CD4-positive, alpha-beta T cell (primary cell): ENCODE results near the gene SRD5A3. TPM values are rescaled to one million over a fixed set of nuclear protein-coding genes. Genes with fewer than 3 reads are reported as not detected.

Source experiments
- ATAC-seq: fragments of 200-7000 bp; cut with Tn5 transposase; one replicate; pipeline ENCODE4 v1.10.0; 2022; ENCODE audit warnings: mild to moderate bottlenecking; ENCODE audit not compliant: poor library complexity
- CTCF ChIA-PET: fragments of 350-600 bp; sonication (Branson Sonifier 250); formaldehyde crosslinking; loops from one replicate; lab custom pipeline; 2021; ENCODE audit warnings: antibody characterized with exemption, inconsistent platforms; lab: Charles Lee
- POLR2A ChIA-PET: fragments of 350-600 bp; sonication (Branson Sonifier 250); formaldehyde crosslinking; loops from one replicate; lab custom pipeline; 2021; ENCODE audit warnings: antibody characterized with exemption, inconsistent platforms; lab: Charles Lee
- DNase-seq, 14 experiments: peaks; one replicate each; pipeline ENCODE4 v3.0.0-alpha.2; 2013 to 2020; ENCODE audit warnings: mixed read lengths in 2 of 14
- H3K27ac ChIP-seq, 2 donors: one replicate each; pipeline versions ENCODE4 v1.5.1 to v1.7.0; 2013; ENCODE audit warnings: low read length in 2 of 2, low read depth in 1 of 2, mild to moderate bottlenecking in 1 of 2
- H3K27me3 ChIP-seq, 2 experiments: 1 replicate in 1 of 2; 2 replicates in 1 of 2; pipeline versions ENCODE4 v1.6.1 to v1.7.0; 2013; ENCODE audit warnings: low read length in 2 of 2, control low read depth in 1 of 2, mild to moderate bottlenecking in 1 of 2, moderate library complexity in 1 of 2; ENCODE audit not compliant: insufficient read depth in 2 of 2, control insufficient read depth in 1 of 2
- H3K36me3 ChIP-seq: one replicate; pipeline ENCODE4 v1.6.1; 2013; ENCODE audit warnings: low read length, control low read depth; ENCODE audit not compliant: insufficient read depth
- H3K4me1 ChIP-seq: one replicate; pipeline ENCODE4 v1.6.1; 2013; ENCODE audit warnings: low read length, control low read depth; ENCODE audit not compliant: insufficient read depth
- H3K4me3 ChIP-seq: one replicate; pipeline ENCODE4 v1.5.1; 2013; ENCODE audit warnings: mild to moderate bottlenecking, low read length, moderate library complexity
- H3K9me3 ChIP-seq, 2 experiments: 1 replicate in 1 of 2; 2 replicates in 1 of 2; pipeline versions ENCODE4 v1.6.1 to v1.7.0; 2013; ENCODE audit warnings: low read length in 2 of 2, mild to moderate bottlenecking in 2 of 2, control low read depth in 1 of 2, moderate library complexity in 1 of 2; ENCODE audit not compliant: control insufficient read depth in 1 of 2, insufficient read depth in 1 of 2
- H3K27ac Mint-ChIP-seq: one replicate; pipeline ENCODE4 v1.8.0; 2020; ENCODE audit warnings: mixed read lengths
- H3K27me3 Mint-ChIP-seq: one replicate; pipeline ENCODE4 v1.8.0; 2021; ENCODE audit warnings: mixed read lengths
- H3K36me3 Mint-ChIP-seq: one replicate; pipeline ENCODE4 v1.8.0; 2021; ENCODE audit warnings: low read depth, mixed read lengths
- H3K4me1 Mint-ChIP-seq: one replicate; pipeline ENCODE4 v1.8.0; 2021; ENCODE audit warnings: low read depth, mixed read lengths
- H3K4me3 Mint-ChIP-seq: one replicate; pipeline ENCODE4 v1.8.0; 2020; ENCODE audit warnings: mild to moderate bottlenecking, mixed read lengths
- H3K9me3 Mint-ChIP-seq: one replicate; pipeline ENCODE4 v1.8.0; 2020; ENCODE audit warnings: mixed read lengths
- intact Hi-C, 2 experiments: fragments of 100-400 bp; cut with DNase I in 1 of 2; cut with micrococcal nuclease in 1 of 2; formaldehyde crosslinking; loops; one replicate each; pipeline versions ENCODE4 v1.15.1 to v1.9.0; 2023 to 2025; cut with DNase I, micrococcal nuclease
- total RNA-seq, 174 experiments: library from RNA in 2 of 174; stranded (reverse) in 2 of 174; gene quantifications; one replicate each; pipeline ENCODE4 v1.2.3 and lab custom pipeline; 2021 to 2026
- TF ChIP-seq, protein P1 (sequence below): fragments of 200-600 bp; IDR thresholded peaks from one replicate; pipeline ENCODE4 v1.8.0; 2022; ENCODE audit warnings: antibody characterized with exemption, mild to moderate bottlenecking

The SRD5A3 gene
- total RNA-seq, 2 experiments from 2014 or later = 2.1 to 2.2 TPM

DNA sequence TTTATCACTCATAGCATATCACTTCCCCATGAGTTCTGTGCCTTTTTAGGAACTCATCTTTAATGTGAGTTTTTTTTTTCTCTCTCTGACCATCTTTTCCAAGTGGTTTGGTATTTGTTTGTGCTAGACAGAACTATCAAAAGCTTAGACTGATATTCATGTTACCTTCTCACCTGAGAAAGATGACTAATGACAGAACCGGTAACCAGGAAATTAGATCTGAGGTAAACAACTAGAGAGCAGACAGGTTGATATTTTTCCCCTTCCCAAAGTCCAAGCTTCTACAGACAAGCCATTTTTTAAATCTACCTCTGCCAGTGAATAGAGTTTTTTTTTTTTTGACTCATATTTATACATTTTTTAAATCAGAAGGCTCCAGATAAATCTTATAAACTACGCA is 17.0 kb upstream of the SRD5A3 start:
- ATAC-seq (no peak), DNase-seq (no peak)
- TF ChIP-seq, protein P1, sequence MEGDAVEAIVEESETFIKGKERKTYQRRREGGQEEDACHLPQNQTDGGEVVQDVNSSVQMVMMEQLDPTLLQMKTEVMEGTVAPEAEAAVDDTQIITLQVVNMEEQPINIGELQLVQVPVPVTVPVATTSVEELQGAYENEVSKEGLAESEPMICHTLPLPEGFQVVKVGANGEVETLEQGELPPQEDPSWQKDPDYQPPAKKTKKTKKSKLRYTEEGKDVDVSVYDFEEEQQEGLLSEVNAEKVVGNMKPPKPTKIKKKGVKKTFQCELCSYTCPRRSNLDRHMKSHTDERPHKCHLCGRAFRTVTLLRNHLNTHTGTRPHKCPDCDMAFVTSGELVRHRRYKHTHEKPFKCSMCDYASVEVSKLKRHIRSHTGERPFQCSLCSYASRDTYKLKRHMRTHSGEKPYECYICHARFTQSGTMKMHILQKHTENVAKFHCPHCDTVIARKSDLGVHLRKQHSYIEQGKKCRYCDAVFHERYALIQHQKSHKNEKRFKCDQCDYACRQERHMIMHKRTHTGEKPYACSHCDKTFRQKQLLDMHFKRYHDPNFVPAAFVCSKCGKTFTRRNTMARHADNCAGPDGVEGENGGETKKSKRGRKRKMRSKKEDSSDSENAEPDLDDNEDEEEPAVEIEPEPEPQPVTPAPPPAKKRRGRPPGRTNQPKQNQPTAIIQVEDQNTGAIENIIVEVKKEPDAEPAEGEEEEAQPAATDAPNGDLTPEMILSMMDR = no peak
- no peaks in the 10 kb centered on the region for H3K4me1 ChIP-seq
- ChIA-PET CTCF (no interaction called here), POLR2A (no interaction called here)
- Mint-ChIP-seq H3K4me3 (no peak overlapping the region), H3K36me3 (no peaks in the 10 kb centered on the region), H3K27me3 (no peaks in the 10 kb centered on the region), H3K4me1 (no peaks in the 10 kb centered on the region), H3K27ac (no peak overlapping the region), H3K9me3 (no peaks in the 10 kb centered on the region)
- no peak overlapping the region for H3K27ac ChIP-seq
- intact Hi-C loops = loop anchor here in 1 of 2 experiments (10.0 kb wide), 1 partner anchor 1004 kb away; no protein-coding TSS in a partner anchor
- H3K27me3 ChIP-seq = peaks cover 0 to 4% of the 10 kb centered on the region in 2 experiments
- H3K9me3 ChIP-seq = no peaks in the 10 kb centered on the region
- no peaks in the 10 kb centered on the region for H3K36me3 ChIP-seq
- H3K4me3 ChIP-seq = no peak overlapping the region

DNA sequence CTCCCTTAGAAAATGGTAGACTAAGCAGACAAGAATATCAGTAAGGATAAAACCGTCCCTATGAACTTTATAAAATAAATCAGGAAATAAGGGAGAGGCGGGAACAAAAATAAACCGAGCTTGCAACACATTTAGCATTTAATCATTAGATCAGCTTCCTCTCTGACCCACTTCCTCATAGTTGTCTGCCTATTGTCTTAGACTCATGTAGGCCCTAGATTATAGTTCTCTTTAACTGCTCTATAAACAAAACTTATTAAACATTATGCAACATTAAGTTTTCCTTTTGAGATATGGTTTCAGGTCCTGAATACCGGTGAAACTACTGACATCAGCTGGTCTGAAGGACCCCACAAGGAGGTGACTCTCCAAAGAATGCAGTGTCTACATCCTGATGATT is 15.8 kb upstream of the SRD5A3 start:
- no peak overlapping the region for H3K27ac Mint-ChIP-seq
- DNase-seq (no peak), ATAC-seq (no peak)
- Histone ChIP-seq H3K4me3 (no peak overlapping the region), H3K36me3 (no peaks in the 10 kb centered on the region), H3K27me3 (no peaks in the 10 kb centered on the region), H3K27ac (no peak overlapping the region), H3K4me1 (no peaks in the 10 kb centered on the region), H3K9me3 (no peaks in the 10 kb centered on the region)
- intact Hi-C loops = no loop called here
- ChIA-PET POLR2A (no interaction called here), CTCF (no interaction called here)
- H3K4me1 Mint-ChIP-seq = no peaks in the 10 kb centered on the region
- H3K27me3 Mint-ChIP-seq = no peaks in the 10 kb centered on the region
- H3K4me3 Mint-ChIP-seq = no peak overlapping the region
- TF ChIP-seq, protein P1 = no peak
- H3K9me3 Mint-ChIP-seq = no peaks in the 10 kb centered on the region
- H3K36me3 Mint-ChIP-seq = no peaks in the 10 kb centered on the region

DNA sequence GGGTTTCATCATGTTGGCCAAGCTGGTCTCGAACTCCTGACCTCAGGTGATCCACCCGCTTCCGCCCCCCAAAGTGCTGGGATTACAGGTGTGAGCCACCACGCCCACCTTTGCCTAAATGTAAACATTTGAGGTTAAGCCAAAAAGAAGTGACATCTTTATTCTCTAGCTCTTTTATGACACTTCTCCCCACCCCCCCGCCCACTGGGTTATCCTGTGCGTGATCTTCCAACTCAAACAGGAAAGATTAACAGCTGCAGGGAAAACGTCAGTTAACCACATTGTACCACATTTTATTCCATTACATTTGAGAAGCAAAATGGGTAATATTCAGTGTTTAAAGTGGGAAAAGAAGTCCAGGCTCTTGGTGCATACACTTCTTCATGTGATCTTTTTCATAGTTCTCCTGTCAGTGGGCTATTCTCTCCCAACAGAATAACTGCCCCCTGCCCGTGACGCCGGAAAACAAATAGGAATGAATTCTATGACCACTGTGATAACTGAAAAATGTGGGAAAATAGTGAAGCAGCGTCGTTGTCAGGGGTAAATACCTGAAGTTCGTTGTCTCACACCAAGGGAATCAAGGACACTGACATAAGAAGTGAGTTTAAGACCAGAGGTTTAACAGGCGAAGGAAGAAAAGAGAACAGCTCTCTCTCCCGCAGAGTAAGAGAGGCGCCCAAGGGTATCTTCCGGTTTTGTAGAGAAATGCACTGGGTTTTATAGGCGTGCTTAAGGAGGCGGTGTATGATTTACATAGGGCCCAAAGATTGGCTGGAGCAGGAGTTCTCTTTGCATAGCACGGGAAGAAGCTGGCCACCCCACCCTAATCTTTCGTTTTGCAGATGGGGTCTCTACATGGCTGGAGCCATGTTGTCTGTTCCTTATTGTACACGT is 9.7 kb upstream of the SRD5A3 start:
- no peak overlapping the region for H3K4me3 ChIP-seq
- Mint-ChIP-seq H3K4me1 (no peaks in the 10 kb centered on the region), H3K27ac (no peak overlapping the region), H3K36me3 (no peaks in the 10 kb centered on the region), H3K4me3 (no peak overlapping the region), H3K27me3 (no peaks in the 10 kb centered on the region), H3K9me3 (no peaks in the 10 kb centered on the region)
- H3K36me3 ChIP-seq = no peaks in the 10 kb centered on the region
- DNase-seq = no peak
- no peak for ATAC-seq
- ChIA-PET CTCF (no interaction called here), POLR2A (no interaction called here)
- no peaks in the 10 kb centered on the region for H3K4me1 ChIP-seq
- H3K27ac ChIP-seq = no peak overlapping the region
- TF ChIP-seq, protein P1 = no peak
- no peaks in the 10 kb centered on the region for H3K9me3 ChIP-seq
- H3K27me3 ChIP-seq = no peaks in the 10 kb centered on the region
- intact Hi-C loops = no loop called here
